Upper lobe of left lung (tissue), 6 donors: ENCODE results near the gene RAD23B. TPM values are rescaled to one million over a fixed set of nuclear protein-coding genes. Genes with fewer than 3 reads are reported as not detected.
A peak's percentile ranks its signal among the peaks of the same experiment; 100 is the strongest.

Source experiments
- ATAC-seq, 2 donors: fragments of 200-7000 bp; cut with Tn5 transposase; one replicate each; pipeline ENCODE4 v1.9.1; 2022; ENCODE audit warnings: mild to moderate bottlenecking in 2 of 2, moderate library complexity in 2 of 2; ENCODE audit not compliant: low FRiP score in 2 of 2
- DNase-seq, 2 donors: peaks; one replicate each; pipeline ENCODE4 v3.0.0-alpha.2; 2019 to 2020
- H3K27ac ChIP-seq, 4 donors: fragments of 200-600 bp; sonication (generic); one replicate each; pipeline ENCODE4 v1.5.1; 2016 to 2019
- H3K27me3 ChIP-seq, 4 donors: fragments of 200-600 bp; sonication (generic); one replicate each; pipeline ENCODE4 v1.5.1; 2017 to 2019
- H3K36me3 ChIP-seq, 4 donors: fragments of 200-600 bp; sonication (generic); one replicate each; pipeline ENCODE4 v1.5.1; 2016 to 2019
- H3K4me1 ChIP-seq, 4 donors: fragments of 200-600 bp; sonication (generic); one replicate each; pipeline ENCODE4 v1.5.1; 2018 to 2019
- H3K4me3 ChIP-seq, 4 donors: fragments of 200-600 bp; sonication (generic); one replicate each; pipeline ENCODE4 v1.5.1; 2017 to 2019; ENCODE audit warnings: mild to moderate bottlenecking in 2 of 4, moderate library complexity in 1 of 4
- H3K9me3 ChIP-seq, 4 donors: fragments of 200-600 bp; sonication (generic); one replicate each; pipeline ENCODE4 v1.5.1; 2018 to 2019
- CTCF ChIP-seq, 6 experiments: fragments of 450-650 bp in 4 of 6; fragments of 200-600 bp in 2 of 6; sonication (generic) in 2 of 6; IDR thresholded peaks; one replicate each; pipeline ENCODE4 v1.5.1; 2016 to 2019; ENCODE audit warnings: antibody characterized with exemption in 6 of 6
- EP300 ChIP-seq, 4 donors: sonication (generic); formaldehyde crosslinking; IDR thresholded peaks; one replicate each; pipeline ENCODE4 v1.5.1; 2017; ENCODE audit warnings: antibody characterized with exemption in 4 of 4, control low read depth in 2 of 4
- POLR2A ChIP-seq, 4 donors: fragments of 450-650 bp; IDR thresholded peaks; one replicate each; pipeline ENCODE4 v1.5.1; 2016 to 2017; ENCODE audit warnings: antibody characterized with exemption in 4 of 4, mild to moderate bottlenecking in 2 of 4
- POLR2AphosphoS5 ChIP-seq, 2 donors: sonication (generic); formaldehyde crosslinking; IDR thresholded peaks; one replicate each; pipeline ENCODE4 v1.5.1; 2017; ENCODE audit warnings: antibody characterized with exemption in 2 of 2
- WGBS, 2 donors: methylation state at CpG; one replicate each; pipeline ENCODE4 v1.1.5; 2017 to 2018; 5-methylcytosine and 5-hydroxymethylcytosine counted together
- total RNA-seq, 6 donors: library from RNA; depleted of rRNA in 4 of 6; stranded (reverse); fragments of >200 nt in 4 of 6; gene quantifications; one replicate each; pipeline versions ENCODE4 v1.1.0 to v1.2.1, GENCODE V29; 2016 to 2021
- donor health status: DM: no; HTN: no; CAD: no; lungs with moderate emphysema.
- donor health status: DM: no; HTN: yes; CAD: no; lungs with severe emphysema.

RAD23B gene
- total RNA-seq: 100 to 1,000 TPM in 1 of 6 donors, 10 to 100 TPM in 5; 33.5 to 107 (median 73.1) TPM

GRCh38 chr9:107282759-107283622 lies at the start of gene RAD23B:
TSS of gene RAD23B (plus strand) at chr9:107283279. CDS start at chr9:107283630, 351 bp downstream.
- peak within 1 kb of the TSS; percentile 80 to 97 (median 94) for H3K4me3 ChIP-seq
- DNase-seq (peak; percentile 99), ATAC-seq (peak; percentile 97 to 99)
- H3K9me3 ChIP-seq: no peaks in the 10 kb centered on the region
- peaks cover 28 to 44% (median 34%) of the 10 kb centered on the region in 4 donors for H3K4me1 ChIP-seq
- TF ChIP-seq CTCF (IDR thresholded peaks at IDR 0.05) (peak in 1 of 6 experiments; percentile 9), POLR2AphosphoS5 (IDR thresholded peaks at IDR 0.05) (peak; percentile 93 to 96), POLR2A (IDR thresholded peaks at IDR 0.05) (peak in 3 of 4 donors; percentile 81 to 95 (median 91)), EP300 (IDR thresholded peaks at IDR 0.05) (peak in 1 of 4 donors; percentile 17)
- H3K27ac ChIP-seq: peak within 1 kb of the TSS; percentile 97 to 100 (median 100)
- no peaks in the 10 kb centered on the region for H3K27me3 ChIP-seq
- 0 to 1% methylated on average over 12 to 69 of the region's 101 CpGs for WGBS, 2 donors
- no peaks in the 10 kb centered on the region for H3K36me3 ChIP-seq

- no peaks in the 10 kb centered on the region for H3K9me3 ChIP-seq
- no peaks in the 10 kb centered on the region for H3K36me3 ChIP-seq
- H3K4me3 ChIP-seq: no peak overlapping the region
- no peak for DNase-seq
- ATAC-seq: no peak
- no peaks in the 10 kb centered on the region for H3K27me3 ChIP-seq
- TF ChIP-seq EP300 (IDR thresholded peaks at IDR 0.05) (no peak), POLR2A (IDR thresholded peaks at IDR 0.05) (no peak), POLR2AphosphoS5 (IDR thresholded peaks at IDR 0.05) (no peak), CTCF (IDR thresholded peaks at IDR 0.05) (no peak)
- no peaks in the 10 kb centered on the region for H3K4me1 ChIP-seq
- no peak overlapping the region for H3K27ac ChIP-seq
- 78 to 91% methylated on average over 3 of the region's 3 CpGs for WGBS, 2 donors
These were observed 47.2 kb upstream of the RAD23B start for GRCh38 chr9:107235765-107236442.

GRCh38 chr9:107237873-107238272 lies 45.2 kb upstream of the RAD23B start:
- WGBS, 2 donors: 75 to 85% methylated on average over 6 of the region's 6 CpGs
- no peak for ATAC-seq

GRCh38 chr9:107239474-107239873 lies 43.6 kb upstream of the RAD23B start:
- Histone ChIP-seq H3K36me3 (no peaks in the 10 kb centered on the region), H3K4me3 (no peak overlapping the region), H3K27ac (no peak overlapping the region), H3K27me3 (no peaks in the 10 kb centered on the region), H3K4me1 (no peaks in the 10 kb centered on the region), H3K9me3 (no peaks in the 10 kb centered on the region)
- ATAC-seq: peak in 1 of 2 donors; percentile 36
- WGBS, 2 donors: 60 to 62% methylated on average over 2 of the region's 2 CpGs
- DNase-seq: no peak
- peak in 5 of 6 experiments; percentile 13 to 43 (median 16) for TF ChIP-seq CTCF (IDR thresholded peaks at IDR 0.05)
- TF ChIP-seq POLR2A (IDR thresholded peaks at IDR 0.05): no peak

More at GRCh38 chr9:107237873-107238272, 45.2 kb upstream of the RAD23B start:
- no peaks in the 10 kb centered on the region for H3K36me3 ChIP-seq
- no peaks in the 10 kb centered on the region for H3K9me3 ChIP-seq
- H3K4me1 ChIP-seq: no peaks in the 10 kb centered on the region
- H3K4me3 ChIP-seq: no peak overlapping the region
- TF ChIP-seq POLR2A (IDR thresholded peaks at IDR 0.05) (no peak), EP300 (IDR thresholded peaks at IDR 0.05) (no peak), POLR2AphosphoS5 (IDR thresholded peaks at IDR 0.05) (no peak), CTCF (IDR thresholded peaks at IDR 0.05) (no peak)
- DNase-seq: no peak
- no peak overlapping the region for H3K27ac ChIP-seq
- H3K27me3 ChIP-seq: no peaks in the 10 kb centered on the region
